GM12864 (cell line): ENCODE data around the gene TNRC6B.
"Not testable (repeated sequence)": the region's sequence is repeated elsewhere in the genome, so short reads cannot be mapped to it uniquely, and the experiment has no call there.

Experiments
- DNase-seq: peaks from one replicate; pipeline ENCODE4 v3.0.0-alpha.2; 2011; ENCODE audit warnings: low read depth
- H3K4me3 ChIP-seq: 2 replicates; pipeline ENCODE4 v1.5.1; 2011; ENCODE audit warnings: mild to moderate bottlenecking, low read depth, low read length, control low read depth
- CTCF ChIP-seq: IDR thresholded peaks from 2 replicates; pipeline ENCODE4 v1.5.1; 2011; ENCODE audit warnings: low read depth, mild to moderate bottlenecking, moderate library complexity, low read length, control low read depth, inconsistent platforms; ENCODE audit errors: missing control alignments

Gene TNRC6B

DNA sequence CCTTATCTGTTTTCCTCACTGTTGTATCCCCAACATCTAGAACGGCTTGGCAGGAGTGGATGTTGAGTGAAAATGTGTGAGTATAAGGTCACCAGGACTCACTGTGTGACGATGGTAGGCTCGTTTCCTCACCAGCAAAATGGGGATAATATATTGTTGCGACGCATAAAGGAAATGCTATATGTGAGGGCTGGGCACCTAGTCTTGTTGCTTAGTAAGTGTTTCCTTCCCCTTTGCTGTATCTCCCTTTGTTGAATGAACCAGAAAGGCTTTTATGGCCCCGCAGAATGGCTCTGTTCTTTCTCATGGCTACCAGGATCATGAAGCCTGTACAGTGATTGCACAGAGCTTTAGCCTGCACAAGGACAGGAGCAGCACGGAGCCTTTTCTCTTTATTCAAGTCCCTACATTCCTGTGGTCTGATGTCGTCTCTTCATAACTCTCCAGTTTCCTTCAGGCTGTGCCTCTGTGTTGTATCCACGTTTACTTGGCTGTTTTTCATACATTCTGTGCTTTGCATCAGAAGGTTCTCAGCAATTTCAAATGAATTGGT, 5.4 kb downstream of the TNRC6B start:
- DNase-seq, result no peak

GRCh38 chr22:40183603-40184002, 5.9 kb downstream of the TNRC6B start:
- not testable (repeated sequence) for H3K4me3 ChIP-seq, DNase-seq

More for the DNA sequence above, 5.4 kb downstream of the TNRC6B start:
- no peak overlapping the region for H3K4me3 ChIP-seq
- TF ChIP-seq CTCF, result no peak

- no peak overlapping the region for H3K4me3 ChIP-seq
- no peak for DNase-seq
- no peak for TF ChIP-seq CTCF
Measured at GRCh38 chr22:40187389-40187788, 9.7 kb downstream of the TNRC6B start.

DNA sequence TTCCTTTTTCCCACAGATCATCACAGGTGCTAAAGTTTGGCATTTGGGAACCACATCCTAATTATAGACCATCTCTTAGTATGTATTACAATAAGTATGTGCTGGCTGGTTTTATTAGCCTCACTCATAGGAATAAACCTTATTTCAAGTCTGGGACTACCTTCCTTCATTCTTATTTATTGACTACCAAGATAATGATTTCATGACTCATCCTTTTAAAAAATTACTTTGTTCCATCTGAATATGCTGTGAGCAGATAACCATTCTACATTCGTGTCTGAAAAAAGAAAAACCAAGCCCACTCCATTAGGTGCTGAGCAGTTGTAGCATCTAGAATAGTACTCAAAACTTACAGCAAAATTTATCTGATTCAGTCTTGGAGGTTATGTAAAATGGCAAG, 12.3 kb downstream of the TNRC6B start:
- no peak for DNase-seq
- no peak for TF ChIP-seq CTCF
- H3K4me3 ChIP-seq, result no peak overlapping the region

DNA sequence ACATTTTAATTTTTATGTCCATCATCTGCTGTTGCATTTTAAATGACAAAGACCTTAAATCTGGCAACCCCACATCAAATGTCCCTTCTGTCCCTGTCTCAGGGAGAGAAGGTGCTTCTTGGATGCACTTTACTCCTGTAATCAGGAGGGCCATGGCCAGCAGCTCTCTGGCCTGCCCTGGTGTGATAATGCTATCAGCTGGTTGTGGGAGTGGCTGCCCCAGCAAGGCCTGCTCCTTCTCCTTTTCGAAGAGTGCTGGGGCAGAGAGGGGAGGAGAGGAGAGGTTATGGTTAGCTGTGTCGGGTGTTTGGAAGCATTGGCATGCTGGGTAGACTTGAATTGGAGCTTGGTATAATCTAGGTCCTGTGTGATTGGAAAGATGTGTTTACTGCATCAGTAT, 12.8 kb downstream of the TNRC6B start:
- no peak overlapping the region for H3K4me3 ChIP-seq
- DNase-seq, result no peak
- TF ChIP-seq CTCF, result no peak

- no peak for DNase-seq
- H3K4me3 ChIP-seq, result no peak overlapping the region
- TF ChIP-seq CTCF, result no peak
Measured at GRCh38 chr22:40193429-40194421, 16.0 kb downstream of the TNRC6B start.

GRCh38 chr22:40194656-40195055, 16.9 kb downstream of the TNRC6B start:
- TF ChIP-seq CTCF, result no peak
- H3K4me3 ChIP-seq, result no peak overlapping the region
- DNase-seq, result no peak
